ENCODE measurements around the gene SYT9. TPM values are rescaled to one million over a fixed set of nuclear protein-coding genes. Genes with fewer than 3 reads are reported as not detected.

Gene SYT9
- polyA plus RNA-seq, 3 donors = not detected

DNA sequence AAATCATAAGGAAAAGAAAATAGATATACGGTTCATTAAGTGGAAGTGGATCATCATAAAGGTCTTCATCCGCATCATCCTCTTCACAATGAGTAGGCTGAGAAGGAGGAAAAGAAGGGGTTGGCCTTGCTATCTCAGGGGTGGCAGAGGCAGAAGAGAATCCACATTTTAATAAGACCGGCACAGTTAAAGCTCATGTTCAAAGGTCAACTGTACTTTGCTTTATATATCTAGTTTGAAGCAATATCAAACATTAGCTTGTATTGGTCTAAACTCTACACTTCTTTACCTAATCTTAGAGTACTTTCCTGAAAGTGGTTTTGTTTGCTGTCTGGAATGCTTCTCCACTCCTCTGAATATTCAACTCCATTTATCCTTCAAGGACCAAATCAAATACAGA, 256.4 kb downstream of the SYT9 start:
- H3K4me3 ChIP-seq (replicated peaks in 1 of 3; ENCODE audit: low read depth in 2 of 3, low read length in 3 of 3) = no peak overlapping the region
- no peak overlapping the region for H3K4me2 ChIP-seq (replicated peaks; ENCODE audit: extremely low read depth, low read length, poor library complexity, severe bottlenecking)
- H3K4me1 ChIP-seq (ENCODE audit: control insufficient read depth in 1 of 2, insufficient read depth in 2 of 2, low read length in 2 of 2) = peaks cover 20 to 21% of the 10 kb centered on the region in 2 donors
- no peaks in the 10 kb centered on the region for H3K79me2 ChIP-seq (ENCODE audit: insufficient read depth, low read length)
- no peak for DNase-seq
- H4K20me1 ChIP-seq (ENCODE audit: insufficient read depth, low read length) = no peaks in the 10 kb centered on the region
- no peak overlapping the region for H3K27ac Mint-ChIP-seq
- H2AFZ ChIP-seq (ENCODE audit: insufficient read depth, low read depth, low read length, poor library complexity, severe bottlenecking) = no peak overlapping the region
- peaks cover 26% of the 10 kb centered on the region for H3K4me1 Mint-ChIP-seq
- no peaks in the 10 kb centered on the region for H3K9me3 ChIP-seq (replicated peaks in 1 of 2; ENCODE audit: control insufficient read depth in 1 of 2, insufficient read depth in 1 of 2, low read length in 2 of 2)
- intact Hi-C loops (cut with micrococcal nuclease) = no loop called here
- TF ChIP-seq, protein P1, sequence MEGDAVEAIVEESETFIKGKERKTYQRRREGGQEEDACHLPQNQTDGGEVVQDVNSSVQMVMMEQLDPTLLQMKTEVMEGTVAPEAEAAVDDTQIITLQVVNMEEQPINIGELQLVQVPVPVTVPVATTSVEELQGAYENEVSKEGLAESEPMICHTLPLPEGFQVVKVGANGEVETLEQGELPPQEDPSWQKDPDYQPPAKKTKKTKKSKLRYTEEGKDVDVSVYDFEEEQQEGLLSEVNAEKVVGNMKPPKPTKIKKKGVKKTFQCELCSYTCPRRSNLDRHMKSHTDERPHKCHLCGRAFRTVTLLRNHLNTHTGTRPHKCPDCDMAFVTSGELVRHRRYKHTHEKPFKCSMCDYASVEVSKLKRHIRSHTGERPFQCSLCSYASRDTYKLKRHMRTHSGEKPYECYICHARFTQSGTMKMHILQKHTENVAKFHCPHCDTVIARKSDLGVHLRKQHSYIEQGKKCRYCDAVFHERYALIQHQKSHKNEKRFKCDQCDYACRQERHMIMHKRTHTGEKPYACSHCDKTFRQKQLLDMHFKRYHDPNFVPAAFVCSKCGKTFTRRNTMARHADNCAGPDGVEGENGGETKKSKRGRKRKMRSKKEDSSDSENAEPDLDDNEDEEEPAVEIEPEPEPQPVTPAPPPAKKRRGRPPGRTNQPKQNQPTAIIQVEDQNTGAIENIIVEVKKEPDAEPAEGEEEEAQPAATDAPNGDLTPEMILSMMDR (IDR thresholded peaks at IDR 0.05) = no peak
- WGBS (ENCODE audit: insufficient coverage) = no CpG with 5 or more reads among the region's 3 CpGs
- H3K36me3 ChIP-seq (replicated peaks in 1 of 2; ENCODE audit: control insufficient read depth in 1 of 2, insufficient read depth in 2 of 2, low read length in 2 of 2) = peaks cover 0 to 5% of the 10 kb centered on the region in 2 donors
- H3K9me3 Mint-ChIP-seq = no peaks in the 10 kb centered on the region
- H3K4me3 Mint-ChIP-seq = no peak overlapping the region
- H3K9ac ChIP-seq (ENCODE audit: insufficient read depth, low read length, poor library complexity, severe bottlenecking) = no peak overlapping the region
- peaks cover 5 to 18% of the 10 kb centered on the region in 2 donors for H3K36me3 Mint-ChIP-seq
- H3K27ac ChIP-seq (ENCODE audit: low read depth in 1 of 2, low read length in 2 of 2) = no peak overlapping the region
- H3K27me3 ChIP-seq (ENCODE audit: control insufficient read depth in 2 of 2, insufficient read depth in 2 of 2, low read length in 2 of 2) = no peaks in the 10 kb centered on the region
- peaks cover 0 to 9% (median 0%) of the 10 kb centered on the region in 3 donors for H3K27me3 Mint-ChIP-seq (ENCODE audit: low read depth in 3 of 3)

DNA sequence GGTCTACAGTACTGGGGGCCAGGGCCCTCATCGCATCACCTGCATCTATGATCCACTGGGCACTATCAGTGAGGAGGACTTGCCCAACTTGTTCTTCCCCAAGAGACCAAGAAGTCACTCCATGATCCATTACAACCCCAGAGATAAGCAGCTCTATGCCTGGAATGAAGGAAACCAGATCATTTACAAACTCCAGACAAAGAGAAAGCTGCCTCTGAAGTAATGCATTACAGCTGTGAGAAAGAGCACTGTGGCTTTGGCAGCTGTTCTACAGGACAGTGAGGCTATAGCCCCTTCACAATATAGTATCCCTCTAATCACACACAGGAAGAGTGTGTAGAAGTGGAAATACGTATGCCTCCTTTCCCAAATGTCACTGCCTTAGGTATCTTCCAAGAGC, 258.3 kb downstream of the SYT9 start:
- Histone ChIP-seq H3K4me3 (replicated peaks in 1 of 3; ENCODE audit: low read depth in 2 of 3, low read length in 3 of 3) (no peak overlapping the region), H3K4me2 (replicated peaks; ENCODE audit: extremely low read depth, low read length, poor library complexity, severe bottlenecking) (no peak overlapping the region), H3K9ac (ENCODE audit: insufficient read depth, low read length, poor library complexity, severe bottlenecking) (no peak overlapping the region), H3K36me3 (replicated peaks in 1 of 2; ENCODE audit: control insufficient read depth in 1 of 2, insufficient read depth in 2 of 2, low read length in 2 of 2) (no peaks in the 10 kb centered on the region), H4K20me1 (ENCODE audit: insufficient read depth, low read length) (peaks cover 4% of the 10 kb centered on the region), H3K4me1 (ENCODE audit: control insufficient read depth in 1 of 2, insufficient read depth in 2 of 2, low read length in 2 of 2) (peaks cover 29 to 36% of the 10 kb centered on the region in 2 donors), H2AFZ (ENCODE audit: insufficient read depth, low read depth, low read length, poor library complexity, severe bottlenecking) (no peak overlapping the region), H3K27me3 (ENCODE audit: control insufficient read depth in 2 of 2, insufficient read depth in 2 of 2, low read length in 2 of 2) (no peaks in the 10 kb centered on the region), H3K79me2 (ENCODE audit: insufficient read depth, low read length) (peaks cover 11% of the 10 kb centered on the region), H3K9me3 (replicated peaks in 1 of 2; ENCODE audit: control insufficient read depth in 1 of 2, insufficient read depth in 1 of 2, low read length in 2 of 2) (no peaks in the 10 kb centered on the region), H3K27ac (ENCODE audit: low read depth in 1 of 2, low read length in 2 of 2) (no peak overlapping the region)
- Mint-ChIP-seq H3K4me3 (no peak overlapping the region), H3K36me3 (peaks cover 5 to 18% of the 10 kb centered on the region in 2 donors), H3K27me3 (ENCODE audit: low read depth in 3 of 3) (peaks cover 0 to 13% (median 0%) of the 10 kb centered on the region in 3 donors), H3K4me1 (peaks cover 32% of the 10 kb centered on the region), H3K27ac (no peak overlapping the region), H3K9me3 (no peaks in the 10 kb centered on the region)
- intact Hi-C loops (cut with micrococcal nuclease) = loop anchor here (10.0 kb wide), 3 partner anchors 65 to 85 kb away; no protein-coding TSS in a partner anchor
- DNase-seq = no peak
- no CpG with 5 or more reads among the region's 2 CpGs for WGBS (ENCODE audit: insufficient coverage)
- TF ChIP-seq, protein P1 (IDR thresholded peaks at IDR 0.05) = no peak
